Keratinocyte (primary cell): Measurements from ENCODE around the gene BAG5. TPM values are rescaled to one million over a fixed set of nuclear protein-coding genes. Genes with fewer than 3 reads are reported as not detected.

ENCODE experiments used
- DNase-seq: peaks from one replicate; pipeline ENCODE4 v3.0.0-alpha.2; 2011; ENCODE audit warnings: low read depth, missing footprints, low spot score
- FAIRE-seq: peaks from 2 replicates; lab custom pipeline; 2011; peaks lifted over from hg19 to GRCh38; lab: Jason Lieb, UNC
- H2AFZ ChIP-seq: 2 replicates; pipeline ENCODE4 v1.6.0; 2012; ENCODE audit warnings: low read length, control low read depth, inconsistent platforms; ENCODE audit not compliant: control insufficient read depth
- H3K27ac ChIP-seq: 2 replicates; pipeline ENCODE4 v1.5.1; 2011; ENCODE audit warnings: low read length; ENCODE audit not compliant: control insufficient read depth, insufficient read depth
- H3K27me3 ChIP-seq: 3 replicates; pipeline ENCODE4 v1.6.0; 2011; ENCODE audit warnings: low read length; ENCODE audit not compliant: control insufficient read depth, insufficient read depth; ENCODE audit errors: extremely low read depth
- H3K36me3 ChIP-seq, 2 experiments: 2 replicates in 1 of 2; 3 replicates in 1 of 2; pipeline ENCODE4 v1.5.1; 2011; ENCODE audit warnings: low read length in 2 of 2, mild to moderate bottlenecking in 1 of 2; ENCODE audit not compliant: control insufficient read depth in 2 of 2, insufficient read depth in 2 of 2; ENCODE audit errors: extremely low read depth in 1 of 2
- H3K4me1 ChIP-seq: 3 replicates; pipeline ENCODE4 v1.5.1; 2011; ENCODE audit warnings: low read length; ENCODE audit not compliant: control insufficient read depth, insufficient read depth; ENCODE audit errors: extremely low read depth
- H3K4me2 ChIP-seq: 3 replicates; pipeline ENCODE4 v1.6.0; 2011; ENCODE audit warnings: low read depth, low read length; ENCODE audit not compliant: control insufficient read depth, insufficient read depth; ENCODE audit errors: extremely low read depth
- H3K4me3 ChIP-seq, 3 experiments: fragments of 200-600 bp in 1 of 3; sonication (generic) in 1 of 3; 2 replicates in 2 of 3; 3 replicates in 1 of 3; pipeline ENCODE4 v1.5.1; 2011 to 2016; ENCODE audit warnings: low read length in 3 of 3, mild to moderate bottlenecking in 3 of 3, control low read depth in 2 of 3, inconsistent platforms in 1 of 3, low read depth in 1 of 3, mixed read lengths in 1 of 3, mixed run types in 1 of 3, moderate library complexity in 1 of 3; ENCODE audit not compliant: control insufficient read depth in 2 of 3, insufficient read depth in 2 of 3; ENCODE audit errors: extremely low read depth in 1 of 3
- H3K79me2 ChIP-seq: 2 replicates; pipeline ENCODE4 v1.6.0; 2012; ENCODE audit warnings: low read length; ENCODE audit not compliant: control insufficient read depth, insufficient read depth
- H3K9ac ChIP-seq: 3 replicates; pipeline ENCODE4 v1.6.0; 2011; ENCODE audit warnings: low read length; ENCODE audit not compliant: control insufficient read depth, insufficient read depth; ENCODE audit errors: extremely low read depth
- H3K9me1 ChIP-seq: 3 replicates; pipeline ENCODE4 v1.6.0; 2011; ENCODE audit warnings: low read length; ENCODE audit not compliant: control insufficient read depth, insufficient read depth; ENCODE audit errors: extremely low read depth
- H3K9me3 ChIP-seq: 2 replicates; pipeline ENCODE4 v1.5.1; 2012; ENCODE audit warnings: low read depth, low read length; ENCODE audit not compliant: control insufficient read depth
- H4K20me1 ChIP-seq: 3 replicates; pipeline ENCODE4 v1.6.0; 2011; ENCODE audit warnings: low read length; ENCODE audit not compliant: control insufficient read depth, insufficient read depth; ENCODE audit errors: extremely low read depth
- EZH2 ChIP-seq: IDR thresholded peaks from one replicate; pipeline ENCODE4 v1.6.1; 2012; ENCODE audit warnings: inconsistent platforms, mild to moderate bottlenecking, low read length, moderate library complexity
- dilution Hi-C: fragments of 300-500 bp; cut with MboI; formaldehyde crosslinking; loops from one replicate; pipeline ENCODE4 v1.7.0; 2020; ENCODE audit warnings: low sequenced_read_pairs; ENCODE audit not compliant: extremely low pct_ligation_motif_present
- polyA plus RNA-seq, 5 experiments: library from polyadenylated mRNA; depleted of rRNA in 3 of 5; stranded (reverse) in 3 of 5; stranded (forward) in 1 of 5; unstranded in 1 of 5; fragments of >200 nt; gene quantifications; 1 replicate in 1 of 5; 2 replicates in 3 of 5; 3 replicates in 1 of 5; pipeline versions ENCODE4 v1.2.1 to v1.2.3, GENCODE V29; 2011 to 2012; ENCODE audit warnings: missing spikeins in 2 of 5, low read depth in 1 of 5, low replicate concordance in 1 of 5
- TF ChIP-seq, protein P1 (sequence below), 3 experiments: IDR thresholded peaks in 1 of 3; conservative IDR thresholded peaks in 1 of 3; optimal IDR thresholded peaks in 1 of 3; 2 replicates in 2 of 3; 3 replicates in 1 of 3; pipeline versions ENCODE3 to v1.5.1; 2011; ENCODE audit warnings: low read length in 3 of 3, mild to moderate bottlenecking in 3 of 3, moderate library complexity in 2 of 3, control low read depth in 1 of 3, inconsistent platforms in 1 of 3; ENCODE audit not compliant: insufficient read depth in 2 of 3; ENCODE audit errors: extremely low read depth in 1 of 3

The BAG5 gene
- polyA plus RNA-seq, 1 donor (not counting 4 experiments of a cell fraction or from before 2014, with no cell fraction given) = 14.4 TPM

DNA sequence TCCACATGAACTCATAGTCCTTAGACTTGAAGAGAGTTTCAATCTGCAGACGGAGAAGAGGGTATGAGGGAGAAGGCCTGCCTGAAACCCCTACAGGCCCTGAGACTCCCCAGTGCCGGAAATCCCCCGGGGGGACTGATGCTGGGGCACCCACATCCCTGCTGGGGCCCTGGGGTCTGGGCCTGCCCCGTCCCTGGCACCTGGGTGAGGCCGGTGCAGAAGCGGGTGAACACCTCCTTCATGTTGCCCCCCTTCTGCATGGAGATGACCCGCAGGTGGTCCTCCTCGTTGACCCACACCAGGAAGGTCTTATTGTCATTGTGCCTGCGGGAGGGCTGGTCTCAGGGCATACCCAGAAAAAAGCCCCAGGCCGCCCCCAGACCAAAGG is 42.2 kb downstream of the BAG5 start:
- DNase-seq (no peak), FAIRE-seq (no peak)
- dilution Hi-C loops = no loop called here
- peaks cover 0 to 2% of the 10 kb centered on the region in 2 experiments for H3K36me3 ChIP-seq
- H3K9me3 ChIP-seq = no peaks in the 10 kb centered on the region
- H3K27ac ChIP-seq = no peak overlapping the region
- H3K27me3 ChIP-seq = peaks cover 43% of the 10 kb centered on the region
- H3K9me1 ChIP-seq = no peaks in the 10 kb centered on the region
- H4K20me1 ChIP-seq = peaks cover 7% of the 10 kb centered on the region
- H3K9ac ChIP-seq = no peak overlapping the region
- H2AFZ ChIP-seq = no peak overlapping the region
- no peaks in the 10 kb centered on the region for H3K79me2 ChIP-seq
- H3K4me2 ChIP-seq = no peak overlapping the region
- H3K4me3 ChIP-seq = no peak overlapping the region
- no peak for TF ChIP-seq EZH2
- TF ChIP-seq, protein P1, sequence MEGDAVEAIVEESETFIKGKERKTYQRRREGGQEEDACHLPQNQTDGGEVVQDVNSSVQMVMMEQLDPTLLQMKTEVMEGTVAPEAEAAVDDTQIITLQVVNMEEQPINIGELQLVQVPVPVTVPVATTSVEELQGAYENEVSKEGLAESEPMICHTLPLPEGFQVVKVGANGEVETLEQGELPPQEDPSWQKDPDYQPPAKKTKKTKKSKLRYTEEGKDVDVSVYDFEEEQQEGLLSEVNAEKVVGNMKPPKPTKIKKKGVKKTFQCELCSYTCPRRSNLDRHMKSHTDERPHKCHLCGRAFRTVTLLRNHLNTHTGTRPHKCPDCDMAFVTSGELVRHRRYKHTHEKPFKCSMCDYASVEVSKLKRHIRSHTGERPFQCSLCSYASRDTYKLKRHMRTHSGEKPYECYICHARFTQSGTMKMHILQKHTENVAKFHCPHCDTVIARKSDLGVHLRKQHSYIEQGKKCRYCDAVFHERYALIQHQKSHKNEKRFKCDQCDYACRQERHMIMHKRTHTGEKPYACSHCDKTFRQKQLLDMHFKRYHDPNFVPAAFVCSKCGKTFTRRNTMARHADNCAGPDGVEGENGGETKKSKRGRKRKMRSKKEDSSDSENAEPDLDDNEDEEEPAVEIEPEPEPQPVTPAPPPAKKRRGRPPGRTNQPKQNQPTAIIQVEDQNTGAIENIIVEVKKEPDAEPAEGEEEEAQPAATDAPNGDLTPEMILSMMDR (optimal IDR thresholded peaks at IDR 0.05 in 1 of 3, IDR thresholded peaks at IDR 0.05 in 1 of 3, conservative IDR thresholded peaks at IDR 0.05 in 1 of 3; ENCODE audit: extremely low read depth in 1 of 3, insufficient read depth in 2 of 3, low read length in 3 of 3) = no peak
- peaks cover 24% of the 10 kb centered on the region for H3K4me1 ChIP-seq

- no peak overlapping the region for H2AFZ ChIP-seq
- H4K20me1 ChIP-seq = peaks cover 7% of the 10 kb centered on the region
- no peak overlapping the region for H3K4me3 ChIP-seq
- H3K4me1 ChIP-seq = peaks cover 24% of the 10 kb centered on the region
- peaks cover 43% of the 10 kb centered on the region for H3K27me3 ChIP-seq
- H3K9me3 ChIP-seq = no peaks in the 10 kb centered on the region
- H3K36me3 ChIP-seq = peaks cover 0 to 5% of the 10 kb centered on the region in 2 experiments
- H3K9me1 ChIP-seq = no peaks in the 10 kb centered on the region
- dilution Hi-C loops = no loop called here
- FAIRE-seq (no peak), DNase-seq (no peak)
- H3K27ac ChIP-seq = no peak overlapping the region
- no peak overlapping the region for H3K9ac ChIP-seq
- no peaks in the 10 kb centered on the region for H3K79me2 ChIP-seq
- TF ChIP-seq EZH2 = no peak
- TF ChIP-seq, protein P1 (optimal IDR thresholded peaks at IDR 0.05 in 1 of 3, IDR thresholded peaks at IDR 0.05 in 1 of 3, conservative IDR thresholded peaks at IDR 0.05 in 1 of 3; ENCODE audit: extremely low read depth in 1 of 3, insufficient read depth in 2 of 3, low read length in 3 of 3) = no peak
- no peak overlapping the region for H3K4me2 ChIP-seq
Measured at GRCh38 chr14:103519837-103520212, 42.6 kb downstream of the BAG5 start.
